GM13976 (cell line): ENCODE data around the gene SLC25A21.
"Not testable (repeated sequence)": the region's sequence is repeated elsewhere in the genome, so short reads cannot be mapped to it uniquely, and the experiment has no call there.

ENCODE experiments used
- DNase-seq: peaks from one replicate; pipeline ENCODE4 v3.0.0; 2012; ENCODE audit warnings: low spot score
- CTCF ChIP-seq: IDR thresholded peaks from 2 replicates; pipeline ENCODE4 v1.5.1; 2012; ENCODE audit warnings: borderline replicate concordance, mild to moderate bottlenecking; ENCODE audit not compliant: insufficient read depth; ENCODE audit errors: extremely low read depth, missing control alignments, control extremely low read depth
- in situ Hi-C: fragments of 300-500 bp; cut with MboI; formaldehyde crosslinking; loops from one replicate; pipeline ENCODE4 v1.12.0; 2022; ENCODE audit warnings: low sequenced_read_pairs, mixed read lengths, inconsistent platforms; ENCODE audit not compliant: unreplicated experiment

The SLC25A21 gene

GRCh38 chr14:36817071-36817930, 355.1 kb downstream of the SLC25A21 start:
- no peak for DNase-seq
- no peak for TF ChIP-seq CTCF

GRCh38 chr14:36816481-36816880, 355.9 kb downstream of the SLC25A21 start:
- no peak for TF ChIP-seq CTCF
- in situ Hi-C loops = no loop called here
- DNase-seq = no peak

More at GRCh38 chr14:36817071-36817930, 355.1 kb downstream of the SLC25A21 start:
- in situ Hi-C loops = no loop called here

GRCh38 chr14:36814783-36815182, 357.6 kb downstream of the SLC25A21 start:
- DNase-seq, in situ Hi-C loops: not testable (repeated sequence)

- in situ Hi-C loops = no loop called here
- no peak for TF ChIP-seq CTCF
- no peak for DNase-seq
Measured at GRCh38 chr14:36810209-36810608, 362.2 kb downstream of the SLC25A21 start.

- no peak for TF ChIP-seq CTCF
- in situ Hi-C loops = no loop called here
- no peak for DNase-seq
Measured at GRCh38 chr14:36807727-36808126, 364.7 kb downstream of the SLC25A21 start.

- no peak for TF ChIP-seq CTCF
- in situ Hi-C loops = no loop called here
- DNase-seq = no peak
Measured at GRCh38 chr14:36805131-36805559, 367.3 kb downstream of the SLC25A21 start.

- in situ Hi-C loops = no loop called here
- DNase-seq = no peak
- no peak for TF ChIP-seq CTCF
Measured at GRCh38 chr14:36797634-36798033, 374.8 kb downstream of the SLC25A21 start.
